A673 (cell line): ENCODE measurements around the gene TCIRG1. TPM values are rescaled to one million over a fixed set of nuclear protein-coding genes. Genes with fewer than 3 reads are reported as not detected.

ENCODE experiments used
- BruUV-seq: library from RNA; stranded (reverse); fragments of 400-500 nt; replicated peaks from 2 replicates; lab custom pipeline; 2021; lab: Mats Ljungman, UMichigan
- CTCF ChIA-PET: fragments of 300-600 bp; sonication (Branson Sonifier 250); formaldehyde crosslinking; loops from one replicate; lab custom pipeline; 2022; ENCODE audit warnings: antibody characterized with exemption; lab: Charles Lee
- POLR2A ChIA-PET: fragments of 300-600 bp; sonication (Branson Sonifier 250); formaldehyde crosslinking; loops from one replicate; lab custom pipeline; 2022; ENCODE audit warnings: antibody characterized with exemption; ENCODE audit not compliant: low non-redundant PET; lab: Charles Lee
- DNase-seq: peaks from one replicate; pipeline ENCODE4 v3.0.0-alpha.2; 2015; ENCODE audit warnings: low spot score
- H3K27ac ChIP-seq: fragments of 200-600 bp; sonication (generic); 2 replicates; pipeline ENCODE4 v1.5.1; 2016; ENCODE audit warnings: mixed run types, low read depth, mild to moderate bottlenecking, mixed read lengths, antibody characterized with exemption, low read length; ENCODE audit not compliant: poor library complexity, severe bottlenecking
- H3K27me3 ChIP-seq: fragments of 200-600 bp; sonication (generic); replicated peaks from 2 replicates; pipeline ENCODE4 v1.6.1; 2017; ENCODE audit warnings: mixed run types, low read depth, mild to moderate bottlenecking, mixed read lengths, antibody characterized with exemption, low read length; ENCODE audit not compliant: insufficient read depth, poor library complexity
- H3K36me3 ChIP-seq: fragments of 200-600 bp; sonication (generic); 2 replicates; pipeline ENCODE4 v1.6.1; 2016; ENCODE audit warnings: mixed run types, mild to moderate bottlenecking, mixed read lengths, antibody characterized with exemption, low read length; ENCODE audit not compliant: insufficient read depth, poor library complexity, severe bottlenecking
- H3K4me1 ChIP-seq: fragments of 200-600 bp; sonication (generic); 2 replicates; pipeline ENCODE4 v1.6.1; 2017; ENCODE audit warnings: mixed run types, mild to moderate bottlenecking, mixed read lengths, antibody characterized with exemption, low read length; ENCODE audit not compliant: insufficient read depth, poor library complexity, severe bottlenecking
- H3K4me3 ChIP-seq: fragments of 200-600 bp; sonication (generic); 2 replicates; pipeline ENCODE4 v1.5.1; 2016; ENCODE audit warnings: low read depth, mixed run types, mild to moderate bottlenecking, mixed read lengths, low read length; ENCODE audit not compliant: poor library complexity, severe bottlenecking
- H3K9me3 ChIP-seq: fragments of 200-600 bp; sonication (generic); 2 replicates; pipeline ENCODE4 v1.6.1; 2016; ENCODE audit warnings: mixed run types, low read depth, mild to moderate bottlenecking, mixed read lengths, antibody characterized with exemption, low read length; ENCODE audit not compliant: poor library complexity, severe bottlenecking
- CTCF ChIP-seq: fragments of 300-800, 200-600 bp; sonication (generic); conservative IDR thresholded peaks from 2 replicates; pipeline ENCODE4 v1.5.1; 2017; ENCODE audit warnings: low read depth, mild to moderate bottlenecking, antibody characterized with exemption, low read length, moderate library complexity, mixed read lengths
- EZH2 ChIP-seq: fragments of 200-600 bp; sonication (generic); IDR thresholded peaks from 2 replicates; pipeline ENCODE4 v1.6.1; 2017; ENCODE audit warnings: borderline replicate concordance, low read depth, mild to moderate bottlenecking, mixed read lengths, antibody characterized with exemption, low read length; ENCODE audit not compliant: poor library complexity, severe bottlenecking
- intact Hi-C: fragments of 100-400 bp; cut with micrococcal nuclease; formaldehyde crosslinking; loops from one replicate; pipeline ENCODE4 v1.10.0; 2022; ENCODE audit not compliant: unreplicated experiment
- total RNA-seq: library from RNA; stranded (reverse); gene quantifications from 2 replicates; pipeline ENCODE4 v1.2.3, GENCODE V29; 2021

TCIRG1 gene
- total RNA-seq, 1 experiment from 2014 or later, result 15.0 TPM

- intact Hi-C loops, result no loop called here
- no peaks in the 10 kb centered on the region for H3K36me3 ChIP-seq
- no TSS peak for BruUV-seq
- H3K27me3 ChIP-seq, result no peaks in the 10 kb centered on the region
- DNase-seq, result peak; percentile 40
- no peaks in the 10 kb centered on the region for H3K9me3 ChIP-seq
- H3K27ac ChIP-seq, result no peak overlapping the region
- CTCF ChIA-PET, result no interaction called here
- POLR2A ChIA-PET, result no interaction called here
- H3K4me1 ChIP-seq, result no peaks in the 10 kb centered on the region
- H3K4me3 ChIP-seq, result no peak overlapping the region
- TF ChIP-seq EZH2 (no peak), CTCF (no peak)
Measured at GRCh38 chr11:68025047-68025446, 13.8 kb upstream of the TCIRG1 start.

- CTCF ChIA-PET, result no interaction called here
- intact Hi-C loops, result no loop called here
- Histone ChIP-seq H3K9me3 (no peaks in the 10 kb centered on the region), H3K4me1 (peaks cover 2% of the 10 kb centered on the region), H3K36me3 (no peaks in the 10 kb centered on the region), H3K27me3 (no peaks in the 10 kb centered on the region), H3K27ac (no peak overlapping the region), H3K4me3 (no peak overlapping the region)
- POLR2A ChIA-PET, result no interaction called here
- DNase-seq, result no peak
- BruUV-seq, result no TSS peak
- TF ChIP-seq CTCF, result no peak
- no peak for TF ChIP-seq EZH2
Measured at GRCh38 chr11:68026391-68027105, 12.3 kb upstream of the TCIRG1 start.

- Histone ChIP-seq H3K27me3 (no peaks in the 10 kb centered on the region), H3K9me3 (no peaks in the 10 kb centered on the region), H3K36me3 (peaks cover 2% of the 10 kb centered on the region), H3K4me1 (peaks cover 8% of the 10 kb centered on the region), H3K4me3 (no peak overlapping the region), H3K27ac (no peak overlapping the region)
- ChIA-PET CTCF (no interaction called here), POLR2A (no interaction called here)
- no peak for DNase-seq
- intact Hi-C loops, result no loop called here
- no TSS peak for BruUV-seq
- TF ChIP-seq EZH2, result no peak
- no peak for TF ChIP-seq CTCF
Measured at GRCh38 chr11:68027667-68028066, 11.2 kb upstream of the TCIRG1 start.
